HEK293 (cell line): ENCODE measurements around the gene KCNAB1.

Experiments used
- CTCF ChIA-PET: fragments of 350-600 bp; formaldehyde crosslinking; extraction: SDS; loops from one replicate; lab custom pipeline; 2021; ENCODE audit warnings: antibody characterized with exemption; lab: Yijun Ruan, JAX
- POLR2A ChIA-PET: fragments of 300-600 bp; formaldehyde crosslinking; extraction: SDS; loops from one replicate; lab custom pipeline; 2020; ENCODE audit warnings: antibody characterized with exemption, inconsistent platforms; lab: Yijun Ruan, JAX
- H3K27ac ChIP-seq: fragments of 200-500 bp; sonication (Bioruptor generic); 2 replicates; pipeline ENCODE4 v1.5.1; 2014; ENCODE audit warnings: low read depth, low read length, control low read depth, inconsistent platforms; ENCODE audit errors: extremely low read depth
- H3K36me3 ChIP-seq, 2 experiments: fragments of 200-500 bp in 1 of 2; sonication (Bioruptor generic) in 1 of 2; 1 replicate in 1 of 2; 2 replicates in 1 of 2; pipeline ENCODE4 v1.5.1; 2014 to 2017; ENCODE audit warnings: inconsistent platforms in 2 of 2, low read length in 2 of 2; ENCODE audit not compliant: control insufficient read depth in 2 of 2, insufficient read depth in 1 of 2
- H3K4me1 ChIP-seq: fragments of 200-500 bp; sonication (Bioruptor generic); 2 replicates; pipeline ENCODE4 v1.5.1; 2014; ENCODE audit warnings: mild to moderate bottlenecking, low read length, inconsistent platforms; ENCODE audit not compliant: control insufficient read depth, insufficient read depth
- H3K4me3 ChIP-seq: 2 replicates; pipeline ENCODE4 v1.5.1; 2011; ENCODE audit warnings: low read depth, mild to moderate bottlenecking, control low read depth, low read length, moderate library complexity
- H3K9me3 ChIP-seq: fragments of 200-500 bp; sonication (Bioruptor generic); 2 replicates; pipeline ENCODE4 v1.5.1; 2014; ENCODE audit warnings: low read depth, low read length, inconsistent platforms; ENCODE audit not compliant: control insufficient read depth, insufficient read depth
- ATF2 ChIP-seq: fragments of 450-650 bp; formaldehyde crosslinking; IDR thresholded peaks from 2 replicates; pipeline ENCODE4 v1.5.1; 2016; ENCODE audit warnings: missing biosample characterization, missing genetic modification characterization, low read depth
- GLIS2 ChIP-seq: fragments of 450-650 bp; formaldehyde crosslinking; IDR thresholded peaks from 2 replicates; pipeline ENCODE4 v1.5.1; 2016; ENCODE audit warnings: missing biosample characterization, missing genetic modification characterization
- HOXC10 ChIP-seq: sonication (generic); formaldehyde crosslinking; IDR thresholded peaks from 2 replicates; pipeline ENCODE4 v1.8.1; 2023; ENCODE audit warnings: mild to moderate bottlenecking, missing genetic modification reagents
- KLF10 ChIP-seq: fragments of 450-650 bp; IDR thresholded peaks from 2 replicates; pipeline ENCODE4 v1.5.1; 2018; ENCODE audit warnings: missing biosample characterization, mild to moderate bottlenecking, missing genetic modification characterization
- KLF9 ChIP-seq: fragments of 450-650 bp; formaldehyde crosslinking; IDR thresholded peaks from 2 replicates; pipeline ENCODE4 v1.5.1; 2016; ENCODE audit warnings: missing biosample characterization, missing genetic modification characterization, low read depth
- SCRT1 ChIP-seq: fragments of 450-650 bp; formaldehyde crosslinking; IDR thresholded peaks from 2 replicates; pipeline ENCODE4 v1.5.1; 2016; ENCODE audit warnings: missing biosample characterization, missing genetic modification characterization, borderline replicate concordance
- SP2 ChIP-seq: fragments of 450-650 bp; formaldehyde crosslinking; IDR thresholded peaks from 2 replicates; pipeline ENCODE4 v1.5.1; 2016; ENCODE audit warnings: missing biosample characterization, missing genetic modification characterization
- ZBTB26 ChIP-seq: fragments of 450-650 bp; formaldehyde crosslinking; optimal IDR thresholded peaks from 2 replicates; pipeline ENCODE3; 2016; ENCODE audit warnings: missing biosample characterization, mild to moderate bottlenecking, missing genetic modification characterization
- ZBTB7A ChIP-seq: fragments of 450-650 bp; formaldehyde crosslinking; IDR thresholded peaks from 2 replicates; pipeline ENCODE4 v1.5.1; 2016; ENCODE audit warnings: low read depth, missing biosample characterization, missing genetic modification characterization
- ZEB2 ChIP-seq: fragments of 450-650 bp; formaldehyde crosslinking; IDR thresholded peaks from 2 replicates; pipeline ENCODE4 v1.5.1; 2016; ENCODE audit warnings: missing biosample characterization, missing genetic modification characterization
- ZFP69B ChIP-seq: fragments of 450-650 bp; formaldehyde crosslinking; IDR thresholded peaks from 2 replicates; pipeline ENCODE4 v1.5.1; 2016; ENCODE audit warnings: missing biosample characterization, missing genetic modification characterization
- ZNF184 ChIP-seq: fragments of 450-650 bp; IDR thresholded peaks from 2 replicates; pipeline ENCODE4 v1.5.1; 2018; ENCODE audit warnings: missing biosample characterization, mild to moderate bottlenecking, missing genetic modification characterization
- ZNF341 ChIP-seq: fragments of 450-650 bp; formaldehyde crosslinking; IDR thresholded peaks from 2 replicates; pipeline ENCODE4; 2016; ENCODE audit warnings: low read depth, missing biosample characterization, missing genetic modification characterization
- ZNF350 ChIP-seq: fragments of 450-650 bp; formaldehyde crosslinking; IDR thresholded peaks from 2 replicates; pipeline ENCODE4 v1.5.0; 2017; ENCODE audit warnings: missing biosample characterization, mild to moderate bottlenecking, missing genetic modification characterization
- ZNF394 ChIP-seq: fragments of 450-650 bp; formaldehyde crosslinking; IDR thresholded peaks from 2 replicates; pipeline ENCODE4 v1.5.1; 2016; ENCODE audit warnings: missing biosample characterization, missing genetic modification characterization, mild to moderate bottlenecking, moderate library complexity, borderline replicate concordance
- ZNF473 ChIP-seq: fragments of 450-650 bp; formaldehyde crosslinking; IDR thresholded peaks from 2 replicates; pipeline ENCODE4 v1.5.1; 2017; ENCODE audit warnings: missing biosample characterization, missing genetic modification characterization
- ZNF510 ChIP-seq: fragments of 450-650 bp; formaldehyde crosslinking; IDR thresholded peaks from 2 replicates; pipeline ENCODE4 v1.5.1; 2018; ENCODE audit warnings: mild to moderate bottlenecking, missing genetic modification characterization, missing biosample characterization; ENCODE audit not compliant: insufficient replicate concordance
- ZNF513 ChIP-seq: fragments of 450-650 bp; IDR thresholded peaks from 2 replicates; pipeline ENCODE4 v1.5.1; 2018; ENCODE audit warnings: missing biosample characterization, missing genetic modification characterization
- ZNF549 ChIP-seq: fragments of 450-650 bp; IDR thresholded peaks from 2 replicates; pipeline ENCODE4 v1.5.1; 2018; ENCODE audit warnings: missing biosample characterization, missing genetic modification characterization, mild to moderate bottlenecking, inconsistent platforms, moderate library complexity
- ZNF571 ChIP-seq: fragments of 450-650 bp; formaldehyde crosslinking; IDR thresholded peaks from 2 replicates; pipeline ENCODE4 v1.5.0; 2017; ENCODE audit warnings: missing biosample characterization, missing genetic modification characterization
- ZNF707 ChIP-seq: fragments of 450-650 bp; formaldehyde crosslinking; IDR thresholded peaks from 2 replicates; pipeline ENCODE4 v1.5.1; 2016; ENCODE audit warnings: missing biosample characterization, missing genetic modification characterization
- ZNF747 ChIP-seq: fragments of 450-650 bp; formaldehyde crosslinking; IDR thresholded peaks from 2 replicates; pipeline ENCODE4 v1.5.1; 2016; ENCODE audit warnings: missing biosample characterization, missing genetic modification characterization
- ZNF785 ChIP-seq: fragments of 450-650 bp; formaldehyde crosslinking; IDR thresholded peaks from 2 replicates; pipeline ENCODE4 v1.5.1; 2016; ENCODE audit warnings: missing biosample characterization, missing genetic modification characterization
- ZSCAN4 ChIP-seq: fragments of 450-650 bp; formaldehyde crosslinking; IDR thresholded peaks from 2 replicates; pipeline ENCODE4 v1.5.1; 2017; ENCODE audit warnings: missing biosample characterization, missing genetic modification characterization
- ZSCAN5A ChIP-seq: fragments of 450-650 bp; formaldehyde crosslinking; IDR thresholded peaks from 2 replicates; pipeline ENCODE4 v1.5.1; 2016; ENCODE audit warnings: missing biosample characterization, missing genetic modification characterization

Gene KCNAB1

GRCh38 chr3:156300371-156300770 lies 180.0 kb downstream of the KCNAB1 start:
- no peak overlapping the region for H3K4me3 ChIP-seq
- no peaks in the 10 kb centered on the region for H3K9me3 ChIP-seq
- no peak for TF ChIP-seq ZNF707 (tag by site-specific recombination)
- no peak for TF ChIP-seq ZNF513
- no peak for TF ChIP-seq ZSCAN5A (tag by site-specific recombination)
- TF ChIP-seq HOXC10, result no peak
- no peak for TF ChIP-seq ZNF473
- TF ChIP-seq, all 188 proteins: peak for 0
- Histone ChIP-seq H3K36me3 (no peaks in the 10 kb centered on the region), H3K27ac (no peak overlapping the region), H3K4me1 (no peaks in the 10 kb centered on the region)
- ChIA-PET POLR2A (no interaction called here), CTCF (no interaction called here)

GRCh38 chr3:156300929-156301840 lies 180.8 kb downstream of the KCNAB1 start:
- no peaks in the 10 kb centered on the region for H3K36me3 ChIP-seq
- ChIA-PET POLR2A (no interaction called here), CTCF (no interaction called here)
- H3K4me3 ChIP-seq, result no peak overlapping the region
- no peaks in the 10 kb centered on the region for H3K4me1 ChIP-seq
- H3K27ac ChIP-seq, result no peak overlapping the region
- TF ChIP-seq ZFP69B (no peak), ZNF184 (no peak), HOXC10 (no peak), ZNF350 (tag by site-specific recombination) (no peak), ZSCAN4 (tag by site-specific recombination) (no peak)
- H3K9me3 ChIP-seq, result no peaks in the 10 kb centered on the region

GRCh38 chr3:156303001-156303707 lies 182.8 kb downstream of the KCNAB1 start:
- TF ChIP-seq ZNF341 (tag by site-specific recombination) (no peak), ZNF785 (tag by site-specific recombination) (no peak), ZBTB7A (tag by site-specific recombination) (no peak), ZBTB26 (tag by site-specific recombination) (no peak), KLF9 (tag by site-specific recombination) (no peak), ZNF571 (tag by site-specific recombination) (no peak), ZNF747 (no peak), SP2 (tag by site-specific recombination) (no peak), KLF10 (tag by site-specific recombination) (no peak), ZNF394 (tag by site-specific recombination) (no peak), ZEB2 (tag by site-specific recombination) (no peak), ZNF510 (no peak), GLIS2 (tag by site-specific recombination) (no peak), ZNF549 (tag by site-specific recombination) (no peak), ATF2 (no peak), SCRT1 (tag by site-specific recombination) (no peak)
- TF ChIP-seq, all 188 proteins: peak for 0
- POLR2A ChIA-PET, result no interaction called here
- Histone ChIP-seq H3K4me3 (no peak overlapping the region), H3K9me3 (no peaks in the 10 kb centered on the region), H3K36me3 (no peaks in the 10 kb centered on the region), H3K27ac (no peak overlapping the region), H3K4me1 (no peaks in the 10 kb centered on the region)
- CTCF ChIA-PET, result no interaction called here
